Measurements from ENCODE around the gene RRAD.

The RRAD gene

GRCh38 chr16:66874079-66874775 lies 51.1 kb downstream of the RRAD start:
- DNase-seq: no peak

- no peak for DNase-seq
These were observed 51.7 kb downstream of the RRAD start for GRCh38 chr16:66873685-66874055.

- peak; percentile 52 for DNase-seq
These were observed 52.2 kb downstream of the RRAD start for GRCh38 chr16:66872943-66873684.

GRCh38 chr16:66872559-66872942 lies 52.8 kb downstream of the RRAD start:
- DNase-seq: no peak

- DNase-seq: no peak
These were observed 53.5 kb downstream of the RRAD start for GRCh38 chr16:66871840-66872239.
